IPS-NIHi11 (cell line): ENCODE data around the gene TTLL5.

ENCODE experiments used
- DNase-seq: peaks from one replicate; pipeline ENCODE4 v3.0.0; 2012; ENCODE audit warnings: mixed read lengths, low spot score

TTLL5 gene

DNA sequence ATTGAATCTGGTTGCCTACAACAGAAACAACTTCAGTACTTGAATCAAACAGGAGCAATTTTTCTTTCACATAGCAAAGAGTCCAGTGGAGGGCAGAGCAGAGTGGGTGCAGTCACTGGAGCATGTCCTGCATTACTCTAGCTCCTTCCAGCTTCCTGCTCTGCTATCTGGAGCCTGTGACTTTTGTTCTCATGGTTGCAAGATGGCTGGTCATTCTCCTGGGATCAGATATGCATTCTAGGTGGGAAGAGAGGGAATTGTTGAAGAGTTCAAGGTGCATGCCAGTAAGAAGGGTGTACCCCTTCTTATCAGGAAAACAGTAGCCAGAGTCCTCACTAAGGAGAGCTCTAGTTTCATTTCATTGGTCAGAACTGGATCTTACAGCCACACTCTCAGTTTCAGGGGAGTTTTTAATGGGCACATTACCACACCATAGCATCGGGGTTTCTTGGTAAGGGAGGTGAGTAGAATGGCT, 332.6 kb downstream of the TTLL5 start:
- no peak for DNase-seq

DNA sequence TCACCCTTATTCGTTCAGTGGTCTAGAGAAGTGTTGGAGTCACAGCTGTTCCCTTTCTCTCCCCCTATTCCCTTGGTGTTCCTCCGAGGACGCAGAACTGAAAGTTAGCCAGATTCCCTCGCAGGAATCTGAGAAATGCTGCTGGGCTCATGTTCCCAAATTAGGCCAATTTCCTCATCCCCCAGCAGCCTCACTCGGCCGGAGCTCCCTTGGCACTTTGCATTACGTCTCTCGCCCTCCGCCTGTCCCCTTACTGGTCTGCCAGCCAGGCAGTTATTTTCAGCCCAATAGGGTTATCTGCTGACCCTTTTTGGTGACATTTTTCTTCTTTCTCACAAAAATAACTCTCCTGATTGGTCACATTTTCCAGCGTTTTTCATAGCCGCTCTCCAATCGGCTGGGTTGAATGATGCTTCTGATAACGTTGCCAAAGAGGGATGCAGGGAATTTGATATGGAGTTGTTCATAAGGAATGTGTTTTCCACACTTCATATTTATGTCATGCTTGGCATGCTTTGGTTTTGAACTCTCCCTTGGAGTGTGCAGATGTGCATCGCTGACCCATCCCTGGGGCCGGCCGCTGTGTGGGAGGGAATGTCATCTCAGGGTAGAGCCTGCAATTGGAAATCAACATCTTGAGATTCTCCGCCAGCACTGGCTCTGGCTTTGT, 334.5 kb downstream of the TTLL5 start:
- DNase-seq: no peak

DNA sequence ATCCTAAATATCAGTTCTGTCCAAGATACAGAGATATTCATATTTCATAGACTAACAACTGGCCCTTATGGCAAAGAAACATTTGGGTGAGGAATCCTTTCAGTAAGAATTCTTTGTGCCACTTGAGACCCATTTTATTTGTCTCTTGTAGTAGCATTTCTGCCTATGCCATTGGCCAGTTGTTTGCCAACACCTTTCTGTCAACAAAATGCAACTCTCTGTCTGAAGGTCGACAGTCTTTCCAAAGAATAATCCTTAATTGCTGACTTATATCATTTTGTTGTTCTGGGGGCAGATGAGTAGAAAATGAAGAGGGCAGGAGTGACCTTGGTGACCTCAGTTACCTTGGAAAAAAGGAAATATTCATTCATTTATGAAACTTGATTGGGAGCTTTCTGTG, 335.4 kb downstream of the TTLL5 start:
- DNase-seq: no peak

DNA sequence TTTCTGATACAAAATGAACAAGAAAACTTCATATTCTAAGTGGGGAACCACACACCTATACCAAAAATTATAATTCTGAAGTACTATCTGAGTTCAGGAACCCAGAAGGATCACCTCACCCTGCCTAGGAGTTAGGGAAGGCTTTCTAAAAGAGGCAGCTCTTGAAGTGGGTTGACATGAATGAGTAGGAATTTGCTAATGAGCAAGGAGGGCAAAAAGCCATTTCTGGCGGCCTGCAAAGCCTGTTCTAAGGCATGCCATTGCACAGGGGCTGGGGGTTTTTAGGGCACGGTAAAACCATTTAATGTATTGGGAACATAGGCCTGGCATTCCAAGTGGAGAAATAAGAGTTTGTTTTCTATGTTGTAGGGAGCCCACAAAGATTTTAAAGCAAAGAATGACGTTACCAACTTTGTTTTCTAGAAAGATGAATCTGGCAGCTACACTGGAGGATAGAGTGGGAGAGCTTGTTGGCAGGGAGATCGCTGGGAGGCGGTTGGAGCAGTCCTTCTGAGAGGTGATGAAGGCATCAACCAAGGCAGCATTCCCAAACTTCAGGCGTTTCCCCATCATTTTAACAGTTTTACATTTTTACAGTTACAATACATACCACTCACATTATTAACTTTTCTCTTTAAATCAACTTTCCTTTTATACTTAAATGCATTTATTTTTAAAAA, 338.6 kb downstream of the TTLL5 start:
- no peak for DNase-seq

DNA sequence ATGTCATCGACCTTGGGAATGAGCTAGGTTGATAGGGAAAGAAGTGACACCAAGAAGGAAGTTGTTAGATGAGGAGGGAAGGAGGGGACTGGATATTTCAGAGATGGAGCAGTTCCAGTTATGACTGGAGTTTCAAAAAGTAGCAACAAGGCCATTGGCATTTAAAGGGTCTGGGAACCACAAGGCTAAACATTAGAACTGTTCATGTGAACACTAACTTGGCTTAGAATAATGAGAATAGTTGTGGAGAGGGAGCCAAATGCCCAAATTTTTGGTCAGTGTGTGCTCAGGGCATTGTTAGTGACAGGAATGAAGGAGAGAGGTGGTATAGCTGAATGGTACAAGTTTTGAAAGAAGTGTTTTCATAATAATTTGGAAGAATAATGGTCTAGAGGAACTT, 341.3 kb downstream of the TTLL5 start:
- DNase-seq: no peak
